Panc1 (cell line): ENCODE measurements around the gene STK39. TPM values are rescaled to one million over a fixed set of nuclear protein-coding genes. Genes with fewer than 3 reads are reported as not detected.
"Not testable (repeated sequence)": the region's sequence is repeated elsewhere in the genome, so short reads cannot be mapped to it uniquely, and the experiment has no call there.

ENCODE experiments used
- ATAC-seq: fragments of 200-7000 bp; cut with Tn5 transposase; 2 replicates; pipeline ENCODE4 v1.9.1; 2020; ENCODE audit warnings: mild to moderate bottlenecking, moderate library complexity
- BruUV-seq: library from RNA; stranded (reverse); fragments of 400-500 nt; replicated peaks from 2 replicates; lab custom pipeline; 2021; lab: Mats Ljungman, UMichigan
- CTCF ChIA-PET: fragments of 300-600 bp; sonication (Branson Sonifier 250); formaldehyde crosslinking; loops from one replicate; lab custom pipeline; 2022; ENCODE audit warnings: antibody characterized with exemption; lab: Charles Lee
- POLR2A ChIA-PET: fragments of 300-600 bp; sonication (Branson Sonifier 250); formaldehyde crosslinking; loops from one replicate; lab custom pipeline; 2022; ENCODE audit warnings: antibody characterized with exemption; lab: Charles Lee
- DNase-seq: peaks from one replicate; pipeline ENCODE4 v3.0.0-alpha.2; 2010; ENCODE audit warnings: low read depth, low spot score
- H3K27ac ChIP-seq: 2 replicates; pipeline ENCODE4 v1.5.1; 2011; ENCODE audit warnings: mild to moderate bottlenecking, low read length, inconsistent platforms
- H3K27me3 ChIP-seq: fragments of 200-500 bp; sonication (Bioruptor generic); 2 replicates; pipeline ENCODE4 v1.6.0; 2014; ENCODE audit warnings: low read length, inconsistent platforms; ENCODE audit not compliant: control insufficient read depth, insufficient read depth
- H3K36me3 ChIP-seq: fragments of 200-500 bp; sonication (Bioruptor generic); 2 replicates; pipeline ENCODE4 v1.5.1; 2014; ENCODE audit warnings: inconsistent platforms, mild to moderate bottlenecking, low read length, moderate library complexity; ENCODE audit not compliant: control insufficient read depth, insufficient read depth
- H3K4me1 ChIP-seq: 2 replicates; pipeline ENCODE4 v1.5.1; 2011; ENCODE audit warnings: inconsistent platforms, mild to moderate bottlenecking, low read length, moderate library complexity; ENCODE audit not compliant: control insufficient read depth, insufficient read depth
- H3K4me3 ChIP-seq, 2 experiments: 2 replicates each; pipeline ENCODE4 v1.5.1; 2011 to 2012; ENCODE audit warnings: low read depth in 2 of 2, low read length in 2 of 2, mild to moderate bottlenecking in 2 of 2, inconsistent platforms in 1 of 2, moderate library complexity in 1 of 2
- H3K9me3 ChIP-seq: fragments of 200-500 bp; sonication (Bioruptor generic); 2 replicates; pipeline ENCODE4 v1.5.1; 2014; ENCODE audit warnings: low read depth, mild to moderate bottlenecking, inconsistent platforms, low read length, moderate library complexity; ENCODE audit not compliant: control insufficient read depth, insufficient read depth
- CTCF ChIP-seq: fragments of 450-650 bp; IDR thresholded peaks from 2 replicates; pipeline ENCODE4 v1.5.1; 2017; ENCODE audit warnings: mild to moderate bottlenecking
- POLR2AphosphoS5 ChIP-seq: IDR thresholded peaks from 2 replicates; pipeline ENCODE4 v1.6.1; 2012; ENCODE audit warnings: mild to moderate bottlenecking, low read depth, low read length, moderate library complexity
- SIN3A ChIP-seq: IDR thresholded peaks from 2 replicates; pipeline ENCODE4 v1.6.1; 2012; ENCODE audit warnings: low read depth, mild to moderate bottlenecking, low read length, moderate library complexity, borderline replicate concordance; ENCODE audit not compliant: insufficient read depth
- TCF7L2 ChIP-seq: IDR thresholded peaks from 2 replicates; pipeline ENCODE4 v1.6.1; 2011; ENCODE audit warnings: mild to moderate bottlenecking, low read depth, low read length, inconsistent platforms
- in situ Hi-C: cut with HindIII; loops from 2 replicates; pipeline ENCODE4 v1.10.0; 2016; ENCODE audit warnings: low sequenced_read_pairs, low pct_unique_long_range_greater_than_20kb
- intact Hi-C: fragments of 100-400 bp; cut with micrococcal nuclease; formaldehyde crosslinking; loops from one replicate; pipeline ENCODE4 v1.10.0; 2022; ENCODE audit not compliant: unreplicated experiment
- total RNA-seq: library from RNA; stranded (reverse); gene quantifications from one replicate; pipeline ENCODE4 v1.2.1, GENCODE V29; 2021; ENCODE audit not compliant: unreplicated experiment
- TF ChIP-seq, protein P1 (sequence below), 2 experiments: IDR thresholded peaks; 2 replicates each; pipeline ENCODE4 v1.6.1; 2011 to 2012; ENCODE audit warnings: low read depth in 2 of 2, control low read depth in 1 of 2, low read length in 1 of 2, mild to moderate bottlenecking in 1 of 2, moderate library complexity in 1 of 2; ENCODE audit not compliant: insufficient read depth in 1 of 2

The STK39 gene
- total RNA-seq, 1 experiment from 2014 or later = 14.0 TPM

- Histone ChIP-seq H3K27me3 (no peaks in the 10 kb centered on the region), H3K27ac (no peak overlapping the region), H3K4me1 (no peaks in the 10 kb centered on the region), H3K4me3 (no peak overlapping the region), H3K9me3 (no peaks in the 10 kb centered on the region), H3K36me3 (no peaks in the 10 kb centered on the region)
- no peak for DNase-seq
- in situ Hi-C loops (no loop called here), intact Hi-C loops (loop anchor here (10.0 kb wide), 1 partner anchor 784 kb away; no protein-coding TSS in a partner anchor)
- TF ChIP-seq POLR2AphosphoS5 (no peak), TCF7L2 (no peak), SIN3A (no peak), CTCF (no peak)
- TF ChIP-seq, protein P1, sequence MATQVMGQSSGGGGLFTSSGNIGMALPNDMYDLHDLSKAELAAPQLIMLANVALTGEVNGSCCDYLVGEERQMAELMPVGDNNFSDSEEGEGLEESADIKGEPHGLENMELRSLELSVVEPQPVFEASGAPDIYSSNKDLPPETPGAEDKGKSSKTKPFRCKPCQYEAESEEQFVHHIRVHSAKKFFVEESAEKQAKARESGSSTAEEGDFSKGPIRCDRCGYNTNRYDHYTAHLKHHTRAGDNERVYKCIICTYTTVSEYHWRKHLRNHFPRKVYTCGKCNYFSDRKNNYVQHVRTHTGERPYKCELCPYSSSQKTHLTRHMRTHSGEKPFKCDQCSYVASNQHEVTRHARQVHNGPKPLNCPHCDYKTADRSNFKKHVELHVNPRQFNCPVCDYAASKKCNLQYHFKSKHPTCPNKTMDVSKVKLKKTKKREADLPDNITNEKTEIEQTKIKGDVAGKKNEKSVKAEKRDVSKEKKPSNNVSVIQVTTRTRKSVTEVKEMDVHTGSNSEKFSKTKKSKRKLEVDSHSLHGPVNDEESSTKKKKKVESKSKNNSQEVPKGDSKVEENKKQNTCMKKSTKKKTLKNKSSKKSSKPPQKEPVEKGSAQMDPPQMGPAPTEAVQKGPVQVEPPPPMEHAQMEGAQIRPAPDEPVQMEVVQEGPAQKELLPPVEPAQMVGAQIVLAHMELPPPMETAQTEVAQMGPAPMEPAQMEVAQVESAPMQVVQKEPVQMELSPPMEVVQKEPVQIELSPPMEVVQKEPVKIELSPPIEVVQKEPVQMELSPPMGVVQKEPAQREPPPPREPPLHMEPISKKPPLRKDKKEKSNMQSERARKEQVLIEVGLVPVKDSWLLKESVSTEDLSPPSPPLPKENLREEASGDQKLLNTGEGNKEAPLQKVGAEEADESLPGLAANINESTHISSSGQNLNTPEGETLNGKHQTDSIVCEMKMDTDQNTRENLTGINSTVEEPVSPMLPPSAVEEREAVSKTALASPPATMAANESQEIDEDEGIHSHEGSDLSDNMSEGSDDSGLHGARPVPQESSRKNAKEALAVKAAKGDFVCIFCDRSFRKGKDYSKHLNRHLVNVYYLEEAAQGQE (IDR thresholded peaks at IDR 0.05; ENCODE audit: insufficient read depth in 1 of 2, low read depth in 2 of 2, low read length in 1 of 2) = no peak
- no peak for ATAC-seq
- POLR2A ChIA-PET = no interaction called here
- BruUV-seq = no TSS peak
- CTCF ChIA-PET = interaction anchor here (0.9 kb wide), 1 partner anchor 11 kb away, joined by 3 read pairs; no protein-coding TSS in a partner anchor
Observed at GRCh38 chr2:168130346-168130745, 117.0 kb downstream of the STK39 start.

GRCh38 chr2:168127371-168127770 is 120.0 kb downstream of the STK39 start:
- H3K4me1 ChIP-seq = no peaks in the 10 kb centered on the region
- no peaks in the 10 kb centered on the region; the same call in 1 of the 2 replicates for H3K36me3 ChIP-seq
- POLR2A ChIA-PET = no interaction called here
- H3K27ac ChIP-seq = no peak overlapping the region
- intact Hi-C loops = no loop called here
- no peaks in the 10 kb centered on the region for H3K27me3 ChIP-seq
- TF ChIP-seq CTCF (no peak), POLR2AphosphoS5 (no peak), TCF7L2 (no peak), SIN3A (no peak)
- TF ChIP-seq, protein P1 (IDR thresholded peaks at IDR 0.05; ENCODE audit: insufficient read depth in 1 of 2, low read depth in 2 of 2, low read length in 1 of 2) = no peak
- in situ Hi-C loops = no loop called here
- no peak for DNase-seq
- CTCF ChIA-PET = no interaction called here
- BruUV-seq = no TSS peak
- no peak overlapping the region for H3K4me3 ChIP-seq
- no peak for ATAC-seq
- H3K9me3 ChIP-seq = no peaks in the 10 kb centered on the region

- H3K36me3 ChIP-seq, H3K9me3 ChIP-seq, H3K4me1 ChIP-seq, ATAC-seq, H3K27me3 ChIP-seq, CTCF ChIA-PET, DNase-seq, BruUV-seq, POLR2A ChIA-PET, intact Hi-C loops, H3K4me3 ChIP-seq, H3K27ac ChIP-seq, in situ Hi-C loops: not testable (repeated sequence)
Observed at GRCh38 chr2:168122210-168122609, 125.2 kb downstream of the STK39 start.
